CD14-positive monocyte (primary cell): ENCODE results near the gene CCNK. TPM values are rescaled to one million over a fixed set of nuclear protein-coding genes. Genes with fewer than 3 reads are reported as not detected.

Experiments used
- DNase-seq, 3 donors: peaks; one replicate each; pipeline ENCODE4 v3.0.0-alpha.2; 2011 to 2022
- H2AFZ ChIP-seq: 2 replicates; pipeline ENCODE4 v1.6.0; 2012; ENCODE audit warnings: mild to moderate bottlenecking, low read depth, low read length, inconsistent platforms; ENCODE audit not compliant: insufficient read depth, poor library complexity, severe bottlenecking
- H3K27ac ChIP-seq, 2 donors: 1 replicate in 1 of 2; 2 replicates in 1 of 2; pipeline ENCODE4 v1.5.1; 2012 to 2013; ENCODE audit warnings: low read length in 2 of 2, control low read depth in 1 of 2, inconsistent platforms in 1 of 2, low read depth in 1 of 2, mild to moderate bottlenecking in 1 of 2
- H3K27me3 ChIP-seq, 2 donors: one replicate each; pipeline versions ENCODE4 v1.6.0 to v1.6.1; 2011 to 2013; ENCODE audit warnings: low read length in 2 of 2; ENCODE audit not compliant: control insufficient read depth in 2 of 2, insufficient read depth in 2 of 2
- H3K36me3 ChIP-seq, 2 donors: replicated peaks in 1 of 2; 1 replicate in 1 of 2; 2 replicates in 1 of 2; pipeline versions ENCODE4 v1.5.1 to v1.6.1; 2012 to 2013; ENCODE audit warnings: low read length in 2 of 2, control low read depth in 1 of 2, inconsistent platforms in 1 of 2, mild to moderate bottlenecking in 1 of 2; ENCODE audit not compliant: insufficient read depth in 2 of 2, control insufficient read depth in 1 of 2
- H3K4me1 ChIP-seq, 2 donors: 1 replicate in 1 of 2; 2 replicates in 1 of 2; pipeline versions ENCODE4 v1.5.1 to v1.6.1; 2012 to 2013; ENCODE audit warnings: low read length in 2 of 2, control low read depth in 1 of 2, inconsistent platforms in 1 of 2, mild to moderate bottlenecking in 1 of 2, moderate library complexity in 1 of 2; ENCODE audit not compliant: insufficient read depth in 2 of 2, control insufficient read depth in 1 of 2
- H3K4me2 ChIP-seq: replicated peaks from 2 replicates; pipeline ENCODE3; 2012; ENCODE audit warnings: low read length, moderate library complexity, mild to moderate bottlenecking; ENCODE audit not compliant: poor library complexity, severe bottlenecking; ENCODE audit errors: extremely low read depth
- H3K4me3 ChIP-seq, 3 experiments: fragments of 200-600 bp in 1 of 3; sonication (generic) in 1 of 3; replicated peaks in 1 of 3; 1 replicate in 2 of 3; 2 replicates in 1 of 3; pipeline ENCODE4 v1.5.1; 2011 to 2013; ENCODE audit warnings: low read length in 3 of 3, mild to moderate bottlenecking in 3 of 3, control low read depth in 2 of 3, low read depth in 2 of 3, inconsistent platforms in 1 of 3, moderate library complexity in 1 of 3
- H3K79me2 ChIP-seq: 2 replicates; pipeline ENCODE4 v1.6.0; 2012; ENCODE audit warnings: mild to moderate bottlenecking, control low read depth, inconsistent platforms, low read length, moderate library complexity; ENCODE audit not compliant: insufficient read depth
- H3K9ac ChIP-seq: 2 replicates; pipeline ENCODE4 v1.6.0; 2017; ENCODE audit warnings: low read length, mild to moderate bottlenecking; ENCODE audit not compliant: insufficient read depth, poor library complexity, severe bottlenecking
- H3K9me3 ChIP-seq, 2 donors: replicated peaks in 1 of 2; 1 replicate in 1 of 2; 2 replicates in 1 of 2; pipeline versions ENCODE4 v1.5.1 to v1.6.1; 2012 to 2013; ENCODE audit warnings: low read length in 2 of 2, control low read depth in 1 of 2; ENCODE audit not compliant: control insufficient read depth in 1 of 2, insufficient read depth in 1 of 2
- H4K20me1 ChIP-seq: 2 replicates; pipeline ENCODE4 v1.6.0; 2012; ENCODE audit warnings: mild to moderate bottlenecking, low read length, control low read depth, moderate library complexity; ENCODE audit not compliant: insufficient read depth
- H3K27ac Mint-ChIP-seq, 7 donors: one replicate each; pipeline ENCODE4 v1.8.0; 2020; ENCODE audit warnings: mild to moderate bottlenecking in 7 of 7, mixed read lengths in 7 of 7, moderate library complexity in 6 of 7, inconsistent platforms in 2 of 7
- H3K27me3 Mint-ChIP-seq, 3 donors: one replicate each; pipeline ENCODE4 v1.8.0; 2021 to 2022; ENCODE audit warnings: low read depth in 3 of 3, mild to moderate bottlenecking in 3 of 3, mixed read lengths in 3 of 3, moderate library complexity in 3 of 3, inconsistent platforms in 1 of 3
- H3K36me3 Mint-ChIP-seq, 2 donors: one replicate each; pipeline ENCODE4 v1.8.0; 2020; ENCODE audit warnings: mixed read lengths in 2 of 2, inconsistent platforms in 1 of 2, mild to moderate bottlenecking in 1 of 2
- H3K4me1 Mint-ChIP-seq: one replicate; pipeline ENCODE4 v1.8.0; 2020; ENCODE audit warnings: mild to moderate bottlenecking, mixed read lengths
- H3K4me3 Mint-ChIP-seq, 2 donors: one replicate each; pipeline ENCODE4 v1.8.0; 2020; ENCODE audit warnings: mild to moderate bottlenecking in 2 of 2, mixed read lengths in 2 of 2, moderate library complexity in 1 of 2
- H3K9me3 Mint-ChIP-seq, 7 donors: one replicate each; pipeline ENCODE4 v1.8.0; 2020 to 2022; ENCODE audit warnings: mixed read lengths in 7 of 7, mild to moderate bottlenecking in 6 of 7, moderate library complexity in 6 of 7, inconsistent platforms in 2 of 7
- WGBS: methylation state at CpG from one replicate; pipeline ENCODE4 v1.1.5; 2013; ENCODE audit warnings: missing lambda C conversion rate; ENCODE audit not compliant: insufficient coverage; 5-methylcytosine and 5-hydroxymethylcytosine counted together
- intact Hi-C, 2 donors: fragments of 100-400 bp; cut with micrococcal nuclease; formaldehyde crosslinking; loops; one replicate each; pipeline versions ENCODE4 v1.15.0 to v1.15.1; 2023
- polyA plus RNA-seq, 3 donors: library from polyadenylated mRNA; depleted of rRNA in 1 of 3; unstranded in 2 of 3; stranded (reverse) in 1 of 3; fragments of 300-500 nt in 2 of 3; fragments of >200 nt in 1 of 3; fragmentation: Illumina TruSeq in 2 of 3; gene quantifications; 1 replicate in 2 of 3; 2 replicates in 1 of 3; pipeline ENCODE4 v1.2.3, GENCODE V29; 2012 to 2021
- TF ChIP-seq, protein P1 (sequence below): fragments of 200-600 bp; IDR thresholded peaks from one replicate; pipeline ENCODE4 v1.8.0; 2022; ENCODE audit warnings: antibody characterized with exemption, mild to moderate bottlenecking

The CCNK gene
- polyA plus RNA-seq, 3 donors: 7.7 to 21.5 (median 14.7) TPM

DNA sequence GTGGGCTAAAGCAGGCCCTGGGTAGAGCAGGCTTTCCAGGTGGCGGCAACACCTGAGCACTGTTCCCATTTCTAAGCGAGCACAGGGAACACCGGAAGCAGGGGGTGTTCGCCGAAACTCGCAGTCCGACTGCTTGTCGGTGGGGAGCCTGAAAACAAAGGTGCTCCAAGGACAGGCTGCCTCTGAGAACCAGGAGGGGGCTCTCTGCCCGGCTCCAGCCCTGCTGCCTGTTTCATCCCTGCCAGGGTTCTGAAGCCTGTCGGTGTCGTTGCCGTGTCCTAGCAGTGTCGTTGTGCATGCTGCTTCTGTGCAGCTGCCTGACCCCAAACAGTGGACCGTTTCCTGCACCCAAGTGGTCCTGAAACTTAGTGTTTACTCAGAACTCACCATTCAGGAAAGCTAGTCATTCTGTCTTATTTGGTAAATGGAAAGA lies 21.8 kb downstream of the CCNK start:
- intact Hi-C loops: no loop called here
- Histone ChIP-seq H2AFZ (no peak overlapping the region), H3K9me3 (no peaks in the 10 kb centered on the region), H3K36me3 (peaks cover 99 to 100% of the 10 kb centered on the region in 2 donors), H3K27ac (no peak overlapping the region), H3K4me3 (no peak overlapping the region), H3K9ac (no peak overlapping the region), H3K4me1 (no peaks in the 10 kb centered on the region), H3K79me2 (peaks cover 3% of the 10 kb centered on the region), H3K27me3 (no peaks in the 10 kb centered on the region), H4K20me1 (peaks cover 22% of the 10 kb centered on the region), H3K4me2 (no peak overlapping the region)
- Mint-ChIP-seq H3K27ac (peak overlapping the region in 1 of 7 donors; percentile 24), H3K4me1 (no peaks in the 10 kb centered on the region), H3K9me3 (no peaks in the 10 kb centered on the region), H3K4me3 (no peak overlapping the region), H3K27me3 (no peaks in the 10 kb centered on the region), H3K36me3 (peaks cover 93 to 97% of the 10 kb centered on the region in 2 donors)
- DNase-seq: no peak
- 98% methylated on average over 13 of the region's 14 CpGs for WGBS
- TF ChIP-seq, protein P1, sequence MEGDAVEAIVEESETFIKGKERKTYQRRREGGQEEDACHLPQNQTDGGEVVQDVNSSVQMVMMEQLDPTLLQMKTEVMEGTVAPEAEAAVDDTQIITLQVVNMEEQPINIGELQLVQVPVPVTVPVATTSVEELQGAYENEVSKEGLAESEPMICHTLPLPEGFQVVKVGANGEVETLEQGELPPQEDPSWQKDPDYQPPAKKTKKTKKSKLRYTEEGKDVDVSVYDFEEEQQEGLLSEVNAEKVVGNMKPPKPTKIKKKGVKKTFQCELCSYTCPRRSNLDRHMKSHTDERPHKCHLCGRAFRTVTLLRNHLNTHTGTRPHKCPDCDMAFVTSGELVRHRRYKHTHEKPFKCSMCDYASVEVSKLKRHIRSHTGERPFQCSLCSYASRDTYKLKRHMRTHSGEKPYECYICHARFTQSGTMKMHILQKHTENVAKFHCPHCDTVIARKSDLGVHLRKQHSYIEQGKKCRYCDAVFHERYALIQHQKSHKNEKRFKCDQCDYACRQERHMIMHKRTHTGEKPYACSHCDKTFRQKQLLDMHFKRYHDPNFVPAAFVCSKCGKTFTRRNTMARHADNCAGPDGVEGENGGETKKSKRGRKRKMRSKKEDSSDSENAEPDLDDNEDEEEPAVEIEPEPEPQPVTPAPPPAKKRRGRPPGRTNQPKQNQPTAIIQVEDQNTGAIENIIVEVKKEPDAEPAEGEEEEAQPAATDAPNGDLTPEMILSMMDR: no peak

DNA sequence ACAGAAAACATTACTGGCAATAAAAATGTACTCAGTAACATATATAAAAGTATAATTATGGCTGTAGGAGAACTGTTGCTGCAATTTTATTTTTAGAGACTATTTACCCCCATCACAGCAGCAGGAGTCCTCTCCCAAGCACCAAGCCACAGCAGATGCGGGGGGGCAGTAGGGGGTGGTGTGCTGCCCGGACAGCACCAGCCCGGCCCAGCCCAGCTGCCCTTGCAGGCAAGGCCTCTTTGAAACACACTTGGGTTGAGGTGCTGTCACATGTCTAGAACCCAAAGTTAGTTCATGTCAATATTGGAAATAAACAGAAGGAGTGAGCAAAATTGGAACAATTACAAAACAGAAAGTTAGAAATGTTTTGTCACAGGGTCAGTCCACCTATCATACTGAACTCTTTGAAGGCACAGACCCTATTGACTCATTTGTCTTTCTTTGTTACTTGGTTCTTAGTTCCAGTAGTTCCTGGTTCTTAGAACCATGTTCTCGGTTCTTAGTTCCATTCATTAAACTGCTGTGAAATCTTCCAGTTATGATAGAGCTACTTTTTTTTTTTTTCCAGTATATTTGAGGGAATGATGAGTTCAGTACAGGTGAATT lies 22.7 kb downstream of the CCNK start:
- Mint-ChIP-seq H3K4me1 (no peaks in the 10 kb centered on the region), H3K4me3 (no peak overlapping the region), H3K9me3 (no peaks in the 10 kb centered on the region), H3K27ac (no peak overlapping the region), H3K27me3 (peaks cover 0 to 1% (median 0%) of the 10 kb centered on the region in 3 donors), H3K36me3 (peaks cover 95 to 97% of the 10 kb centered on the region in 2 donors)
- Histone ChIP-seq H3K4me2 (no peak overlapping the region), H3K4me1 (no peaks in the 10 kb centered on the region), H3K9me3 (no peaks in the 10 kb centered on the region), H4K20me1 (peaks cover 14% of the 10 kb centered on the region), H3K4me3 (no peak overlapping the region), H3K79me2 (no peaks in the 10 kb centered on the region), H3K27ac (no peak overlapping the region), H3K9ac (no peak overlapping the region), H2AFZ (no peak overlapping the region), H3K27me3 (no peaks in the 10 kb centered on the region), H3K36me3 (peaks cover 99 to 100% of the 10 kb centered on the region in 2 donors)
- TF ChIP-seq, protein P1: no peak
- intact Hi-C loops: no loop called here
- WGBS: 100% methylated on average over 3 of the region's 4 CpGs
- DNase-seq: no peak
